Activated CD4-positive, alpha-beta T cell treated with anti-CD3 and anti-CD28 coated beads, Interleukin-2, amount 10 ng/mL, durations not matched to agents 7 days and 5 days (primary cell): Measurements from ENCODE around the gene BRWD1. TPM values are rescaled to one million over a fixed set of nuclear protein-coding genes. Genes with fewer than 3 reads are reported as not detected.

Experiments used
- CTCF ChIA-PET: fragments of 350-600 bp; sonication (Branson Sonifier 250); formaldehyde crosslinking; loops from one replicate; lab custom pipeline; 2021; ENCODE audit warnings: antibody characterized with exemption; lab: Charles Lee
- POLR2A ChIA-PET: fragments of 350-600 bp; sonication (Branson Sonifier 250); formaldehyde crosslinking; loops from one replicate; lab custom pipeline; 2021; ENCODE audit warnings: antibody characterized with exemption; lab: Charles Lee
- DNase-seq: peaks from one replicate; pipeline ENCODE4 v3.0.0-alpha.2; 2020
- H3K27ac Mint-ChIP-seq: one replicate; pipeline ENCODE4 v1.8.0; 2021; ENCODE audit warnings: mild to moderate bottlenecking, moderate library complexity, mixed read lengths
- H3K27me3 Mint-ChIP-seq: one replicate; pipeline ENCODE4 v1.8.0; 2021; ENCODE audit warnings: mixed read lengths
- H3K36me3 Mint-ChIP-seq: one replicate; pipeline ENCODE4 v1.8.0; 2021; ENCODE audit warnings: low read depth, mixed read lengths
- H3K4me1 Mint-ChIP-seq: one replicate; pipeline ENCODE4 v1.8.0; 2021; ENCODE audit warnings: mixed read lengths
- H3K4me3 Mint-ChIP-seq: one replicate; pipeline ENCODE4 v1.8.0; 2021; ENCODE audit warnings: mild to moderate bottlenecking, moderate library complexity, mixed read lengths
- H3K9me3 Mint-ChIP-seq: one replicate; pipeline ENCODE4 v1.8.0; 2021; ENCODE audit warnings: mixed read lengths
- total RNA-seq, 2 experiments: library from RNA; stranded (reverse); gene quantifications; one replicate each; pipeline ENCODE4 v1.2.3, GENCODE V29; 2021

The BRWD1 gene
- total RNA-seq, 2 experiments from 2014 or later: 33.0 to 34.4 TPM

- H3K9me3 Mint-ChIP-seq: no peaks in the 10 kb centered on the region
- no peaks in the 10 kb centered on the region for H3K27me3 Mint-ChIP-seq
- POLR2A ChIA-PET: interaction anchor here (0.6 kb wide), 1 partner anchor 105 kb away, joined by 3 read pairs; no protein-coding TSS in a partner anchor
- DNase-seq: peak; percentile 94
- CTCF ChIA-PET: interaction anchor here (1.1 to 2.4 kb wide), 4 partner anchors 12 to 129 kb away, joined by 3 to 7 read pairs (median 4); no protein-coding TSS in a partner anchor
- peaks cover 38% of the 10 kb centered on the region for H3K4me1 Mint-ChIP-seq
- peaks cover 25% of the 10 kb centered on the region for H3K36me3 Mint-ChIP-seq
- peak overlapping the region; percentile 97 for H3K4me3 Mint-ChIP-seq
- H3K27ac Mint-ChIP-seq: peak overlapping the region; percentile 91
Measured at GRCh38 chr21:39312112-39313041, 1.1 kb downstream of the BRWD1 start.

- POLR2A ChIA-PET: no interaction called here
- Mint-ChIP-seq H3K27ac (no peak overlapping the region), H3K9me3 (no peaks in the 10 kb centered on the region), H3K27me3 (no peaks in the 10 kb centered on the region), H3K36me3 (peaks cover 27% of the 10 kb centered on the region), H3K4me3 (no peak overlapping the region), H3K4me1 (peaks cover 37% of the 10 kb centered on the region)
- no peak for DNase-seq
- CTCF ChIA-PET: no interaction called here
Measured at GRCh38 chr21:39311164-39311563, 2.3 kb downstream of the BRWD1 start.

- Mint-ChIP-seq H3K4me1 (peaks cover 27% of the 10 kb centered on the region), H3K4me3 (no peak overlapping the region), H3K36me3 (peaks cover 34% of the 10 kb centered on the region), H3K27ac (no peak overlapping the region), H3K9me3 (no peaks in the 10 kb centered on the region), H3K27me3 (no peaks in the 10 kb centered on the region)
- ChIA-PET POLR2A (no interaction called here), CTCF (no interaction called here)
- no peak for DNase-seq
Measured at GRCh38 chr21:39307466-39307865, 6.0 kb downstream of the BRWD1 start.

- H3K4me3 Mint-ChIP-seq: no peak overlapping the region
- peaks cover 11% of the 10 kb centered on the region for H3K9me3 Mint-ChIP-seq
- H3K27me3 Mint-ChIP-seq: no peaks in the 10 kb centered on the region
- peaks cover 13% of the 10 kb centered on the region for H3K4me1 Mint-ChIP-seq
- CTCF ChIA-PET: interaction anchor here (0.6 to 2.2 kb wide), 2 partner anchors 12 to 1841 kb away, joined by 3 to 7 read pairs; partner anchors contain the start of gene BRWD1
- no peak for DNase-seq
- POLR2A ChIA-PET: no interaction called here
- peaks cover 54% of the 10 kb centered on the region for H3K36me3 Mint-ChIP-seq
- no peak overlapping the region for H3K27ac Mint-ChIP-seq
Measured at GRCh38 chr21:39300587-39300986, 12.8 kb downstream of the BRWD1 start.

- POLR2A ChIA-PET: no interaction called here
- no peak for DNase-seq
- no peak overlapping the region for H3K27ac Mint-ChIP-seq
- H3K4me1 Mint-ChIP-seq: peaks cover 8% of the 10 kb centered on the region
- peaks cover 71% of the 10 kb centered on the region for H3K36me3 Mint-ChIP-seq
- H3K4me3 Mint-ChIP-seq: no peak overlapping the region
- CTCF ChIA-PET: interaction anchor here (0.6 to 1.9 kb wide), 2 partner anchors 16 to 630 kb away, joined by 5 to 6 read pairs; partner anchors contain the start of gene BRWD1
- H3K9me3 Mint-ChIP-seq: peaks cover 11% of the 10 kb centered on the region
- H3K27me3 Mint-ChIP-seq: no peaks in the 10 kb centered on the region
Measured at GRCh38 chr21:39296891-39297290, 16.5 kb downstream of the BRWD1 start.

GRCh38 chr21:39288987-39289386 lies 24.4 kb downstream of the BRWD1 start:
- H3K36me3 Mint-ChIP-seq: peaks cover 69% of the 10 kb centered on the region
- H3K4me1 Mint-ChIP-seq: no peaks in the 10 kb centered on the region
- no peak for DNase-seq
- no peak overlapping the region for H3K27ac Mint-ChIP-seq
- ChIA-PET CTCF (interaction anchor here (1.3 kb wide), 1 partner anchor 63 kb away, joined by 4 read pairs; no protein-coding TSS in a partner anchor), POLR2A (no interaction called here)
- no peaks in the 10 kb centered on the region for H3K27me3 Mint-ChIP-seq
- no peak overlapping the region for H3K4me3 Mint-ChIP-seq
- H3K9me3 Mint-ChIP-seq: peaks cover 8% of the 10 kb centered on the region

- Mint-ChIP-seq H3K36me3 (peaks cover 26% of the 10 kb centered on the region), H3K27me3 (no peaks in the 10 kb centered on the region), H3K9me3 (no peaks in the 10 kb centered on the region), H3K27ac (no peak overlapping the region), H3K4me3 (no peak overlapping the region), H3K4me1 (no peaks in the 10 kb centered on the region)
- ChIA-PET CTCF (no interaction called here), POLR2A (no interaction called here)
- no peak for DNase-seq
Measured at GRCh38 chr21:39282911-39283310, 30.5 kb downstream of the BRWD1 start.

- H3K27ac Mint-ChIP-seq: no peak overlapping the region
- no peak overlapping the region for H3K4me3 Mint-ChIP-seq
- POLR2A ChIA-PET: no interaction called here
- no peaks in the 10 kb centered on the region for H3K27me3 Mint-ChIP-seq
- H3K36me3 Mint-ChIP-seq: peaks cover 22% of the 10 kb centered on the region
- no peak for DNase-seq
- H3K4me1 Mint-ChIP-seq: no peaks in the 10 kb centered on the region
- CTCF ChIA-PET: no interaction called here
- H3K9me3 Mint-ChIP-seq: no peaks in the 10 kb centered on the region
Measured at GRCh38 chr21:39281853-39282252, 31.6 kb downstream of the BRWD1 start.

GRCh38 chr21:39281207-39281606 lies 32.2 kb downstream of the BRWD1 start:
- H3K27ac Mint-ChIP-seq: no peak overlapping the region

GRCh38 chr21:39269620-39270019 lies 43.8 kb downstream of the BRWD1 start:
- Mint-ChIP-seq H3K27ac (no peak overlapping the region), H3K27me3 (no peaks in the 10 kb centered on the region), H3K9me3 (no peaks in the 10 kb centered on the region), H3K36me3 (peaks cover 32% of the 10 kb centered on the region), H3K4me3 (no peak overlapping the region), H3K4me1 (no peaks in the 10 kb centered on the region)
- DNase-seq: no peak
- CTCF ChIA-PET: interaction anchor here (1.1 kb wide), 1 partner anchor 29 kb away, joined by 3 read pairs; no protein-coding TSS in a partner anchor
- POLR2A ChIA-PET: no interaction called here

More at GRCh38 chr21:39281207-39281606, 32.2 kb downstream of the BRWD1 start:
- H3K27me3 Mint-ChIP-seq: no peaks in the 10 kb centered on the region
- H3K36me3 Mint-ChIP-seq: peaks cover 22% of the 10 kb centered on the region
- H3K9me3 Mint-ChIP-seq: no peaks in the 10 kb centered on the region
- DNase-seq: no peak
- H3K4me1 Mint-ChIP-seq: no peaks in the 10 kb centered on the region
- POLR2A ChIA-PET: no interaction called here
- CTCF ChIA-PET: no interaction called here
- H3K4me3 Mint-ChIP-seq: no peak overlapping the region

GRCh38 chr21:39265603-39266002 lies 47.8 kb downstream of the BRWD1 start:
- H3K27me3 Mint-ChIP-seq: no peaks in the 10 kb centered on the region
- peaks cover 39% of the 10 kb centered on the region for H3K36me3 Mint-ChIP-seq
- no peak overlapping the region for H3K4me3 Mint-ChIP-seq
- H3K9me3 Mint-ChIP-seq: no peaks in the 10 kb centered on the region
- DNase-seq: no peak
- H3K4me1 Mint-ChIP-seq: no peaks in the 10 kb centered on the region
- ChIA-PET POLR2A (no interaction called here), CTCF (interaction anchor here (0.6 to 0.8 kb wide), 2 partner anchors 8 to 122 kb away, joined by 3 read pairs; no protein-coding TSS in a partner anchor)
- H3K27ac Mint-ChIP-seq: no peak overlapping the region

GRCh38 chr21:39263372-39263771 lies 50.1 kb downstream of the BRWD1 start:
- Mint-ChIP-seq H3K27me3 (no peaks in the 10 kb centered on the region), H3K36me3 (peaks cover 35% of the 10 kb centered on the region), H3K27ac (no peak overlapping the region), H3K4me3 (no peak overlapping the region), H3K4me1 (no peaks in the 10 kb centered on the region), H3K9me3 (no peaks in the 10 kb centered on the region)
- CTCF ChIA-PET: interaction anchor here (1.8 kb wide), 1 partner anchor 10 kb away, joined by 5 read pairs; no protein-coding TSS in a partner anchor
- no peak for DNase-seq
- POLR2A ChIA-PET: no interaction called here

- no peaks in the 10 kb centered on the region for H3K27me3 Mint-ChIP-seq
- DNase-seq: no peak
- H3K9me3 Mint-ChIP-seq: no peaks in the 10 kb centered on the region
- no peaks in the 10 kb centered on the region for H3K4me1 Mint-ChIP-seq
- CTCF ChIA-PET: no interaction called here
- no peak overlapping the region for H3K27ac Mint-ChIP-seq
- no peak overlapping the region for H3K4me3 Mint-ChIP-seq
- POLR2A ChIA-PET: no interaction called here
- H3K36me3 Mint-ChIP-seq: peaks cover 32% of the 10 kb centered on the region
Measured at GRCh38 chr21:39258207-39258606, 55.2 kb downstream of the BRWD1 start.
